Brain microvascular endothelial cell (primary cell): Measurements from ENCODE around the gene QRFP.

Experiments
- DNase-seq: peaks from one replicate; pipeline ENCODE4 v3.0.0-alpha.2; 2020
- H3K27ac ChIP-seq: fragments of 250-450 bp; sonication (Bioruptor Pico); 2 replicates; pipeline ENCODE4 v1.5.1; 2020; ENCODE audit warnings: mild to moderate bottlenecking, moderate library complexity
- H3K27me3 ChIP-seq: fragments of 250-450 bp; sonication (Bioruptor Pico); replicated peaks from 2 replicates; pipeline ENCODE4 v1.5.1; 2020; ENCODE audit warnings: mild to moderate bottlenecking
- H3K36me3 ChIP-seq: fragments of 250-450 bp; sonication (Bioruptor Pico); replicated peaks from 2 replicates; pipeline ENCODE4 v1.5.1; 2020; ENCODE audit warnings: mild to moderate bottlenecking
- H3K4me3 ChIP-seq: 2 replicates; pipeline ENCODE4 v1.5.1; 2011; ENCODE audit warnings: low read depth, mild to moderate bottlenecking, control low read depth, low read length, moderate library complexity
- CTCF ChIP-seq: IDR thresholded peaks from 2 replicates; pipeline ENCODE4 v1.5.1; 2011; ENCODE audit warnings: low read depth, mild to moderate bottlenecking, moderate library complexity, low read length, control low read depth, inconsistent platforms; ENCODE audit errors: missing control alignments
- in situ Hi-C: cut with HindIII; loops from 2 replicates; pipeline ENCODE4 v1.10.0; 2017; ENCODE audit warnings: low sequenced_read_pairs, low pct_ligation_motif_present

QRFP gene

GRCh38 chr9:130867556-130867955 is 29.1 kb downstream of the QRFP start:
- no peak for TF ChIP-seq CTCF
- H3K4me3 ChIP-seq: no peak overlapping the region

GRCh38 chr9:130866474-130866965 is 30.1 kb downstream of the QRFP start:
- peaks cover 82% of the 10 kb centered on the region for H3K36me3 ChIP-seq
- no peaks in the 10 kb centered on the region for H3K27me3 ChIP-seq
- H3K4me3 ChIP-seq: peak overlapping the region; percentile 48
- in situ Hi-C loops: loop anchor here (25.0 kb wide), 1 partner anchor 154 kb away; no protein-coding TSS in a partner anchor
- peak overlapping the region; percentile 15 for H3K27ac ChIP-seq
- peak; percentile 98 for TF ChIP-seq CTCF
- peak; percentile 82 for DNase-seq

More at GRCh38 chr9:130867556-130867955, 29.1 kb downstream of the QRFP start:
- H3K27me3 ChIP-seq: no peaks in the 10 kb centered on the region
- H3K27ac ChIP-seq: no peak overlapping the region
- in situ Hi-C loops: loop anchor here (25.0 kb wide), 1 partner anchor 155 kb away; no protein-coding TSS in a partner anchor
- peaks cover 83% of the 10 kb centered on the region for H3K36me3 ChIP-seq
- no peak for DNase-seq

GRCh38 chr9:130865921-130866320 is 30.7 kb downstream of the QRFP start:
- H3K27ac ChIP-seq: peak overlapping the region; percentile 15
- no peak overlapping the region for H3K4me3 ChIP-seq
- no peak for DNase-seq
- in situ Hi-C loops: loop anchor here (25.0 kb wide), 1 partner anchor 154 kb away; no protein-coding TSS in a partner anchor
- H3K36me3 ChIP-seq: peaks cover 76% of the 10 kb centered on the region
- no peaks in the 10 kb centered on the region for H3K27me3 ChIP-seq
- TF ChIP-seq CTCF: no peak

- Histone ChIP-seq H3K4me3 (no peak overlapping the region), H3K27me3 (no peaks in the 10 kb centered on the region), H3K27ac (peak overlapping the region; percentile 34), H3K36me3 (peaks cover 70% of the 10 kb centered on the region)
- DNase-seq: no peak
- TF ChIP-seq CTCF: no peak
- in situ Hi-C loops: loop anchor here (25.0 kb wide), 1 partner anchor 152 kb away; no protein-coding TSS in a partner anchor
Observed at GRCh38 chr9:130864541-130864940, 32.1 kb downstream of the QRFP start.

GRCh38 chr9:130862747-130863146 is 33.9 kb downstream of the QRFP start:
- no peak overlapping the region for H3K4me3 ChIP-seq
- no peak for DNase-seq
- in situ Hi-C loops: loop anchor here (25.0 kb wide), 1 partner anchor 150 kb away; no protein-coding TSS in a partner anchor
- H3K27ac ChIP-seq: peak overlapping the region; percentile 99
- no peak for TF ChIP-seq CTCF
- no peaks in the 10 kb centered on the region for H3K27me3 ChIP-seq
- H3K36me3 ChIP-seq: peaks cover 70% of the 10 kb centered on the region

GRCh38 chr9:130862217-130862616 is 34.4 kb downstream of the QRFP start:
- DNase-seq: no peak
- in situ Hi-C loops: loop anchor here (25.0 kb wide), 1 partner anchor 150 kb away; no protein-coding TSS in a partner anchor
- H3K27me3 ChIP-seq: no peaks in the 10 kb centered on the region
- H3K36me3 ChIP-seq: peaks cover 71% of the 10 kb centered on the region
- no peak overlapping the region for H3K4me3 ChIP-seq
- TF ChIP-seq CTCF: no peak
- H3K27ac ChIP-seq: peak overlapping the region; percentile 99
